ENCODE data around the gene TRIM31.

TRIM31 gene

DNA sequence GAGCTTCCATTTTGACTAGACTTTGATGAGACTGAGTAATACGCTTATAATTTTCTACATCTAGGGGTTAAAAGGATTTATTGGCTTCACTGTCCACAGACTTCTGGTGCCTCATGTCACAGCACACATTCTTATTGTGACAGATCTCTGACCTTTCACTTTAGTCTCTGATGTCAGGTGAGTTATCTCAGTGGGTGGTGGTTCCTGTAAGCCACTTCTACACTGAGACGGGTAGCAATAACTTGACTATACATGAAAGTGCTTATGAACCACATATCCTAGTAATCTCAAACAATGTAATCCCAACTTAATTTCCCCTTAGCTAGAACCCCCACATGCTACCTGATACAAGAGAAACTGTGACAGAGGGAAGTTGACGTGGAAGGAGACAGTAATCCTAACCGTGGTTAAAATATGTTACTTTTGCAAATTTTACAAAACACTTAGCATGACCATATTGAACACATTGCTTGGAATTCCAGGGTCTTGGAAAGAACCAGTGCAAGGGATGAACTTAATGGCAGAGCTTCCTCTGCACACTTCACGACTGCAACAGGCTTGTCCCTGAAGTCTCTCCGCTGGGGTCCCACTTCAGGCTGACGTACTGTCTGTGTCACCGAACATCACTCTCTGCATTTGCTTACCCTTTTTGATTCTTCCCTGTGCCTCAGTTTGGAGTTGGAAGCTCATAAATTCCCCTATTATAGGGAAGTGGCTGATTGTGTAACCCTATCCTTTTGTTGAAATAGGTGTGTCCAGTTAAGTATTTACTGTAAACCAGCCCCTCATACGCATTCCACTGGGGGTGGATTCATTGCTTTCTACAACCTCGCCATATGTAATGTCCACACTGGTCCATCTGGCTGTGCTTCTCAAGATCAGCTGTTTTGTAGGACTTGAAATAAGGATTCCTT, 16.6 kb upstream of the TRIM31 start:
- Histone ChIP-seq H2AK5ac (ENCODE audit: low read depth, low read length) (no peak overlapping the region), H3K4ac (ENCODE audit: low read length) (no peak overlapping the region), H3K4me3 (ENCODE audit: low read length in 2 of 2) (no peak overlapping the region), H3K36me3 (replicated peaks in 1 of 2; ENCODE audit: control insufficient read depth in 2 of 2, insufficient read depth in 2 of 2, low read length in 2 of 2) (no peaks in the 10 kb centered on the region), H3K23ac (ENCODE audit: low read depth, low read length, poor library complexity) (no peak overlapping the region), H3K14ac (ENCODE audit: low read length) (no peak overlapping the region), H2BK120ac (ENCODE audit: low read depth, low read length) (no peak overlapping the region), H3K4me2 (ENCODE audit: insufficient read depth, low read length, poor library complexity, severe bottlenecking) (no peak overlapping the region), H2BK15ac (ENCODE audit: low read length) (no peak overlapping the region), H3K27ac (replicated peaks; ENCODE audit: low read length) (no peak overlapping the region), H3K18ac (ENCODE audit: low read length) (no peak overlapping the region), H3K9ac (ENCODE audit: low read depth, low read length, poor library complexity) (no peak overlapping the region), H2BK12ac (ENCODE audit: low read length) (no peak overlapping the region), H3K27me3 (ENCODE audit: control insufficient read depth in 3 of 3, insufficient read depth in 3 of 3, low read depth in 1 of 3, low read length in 3 of 3) (peaks cover 8 to 67% (median 47%) of the 10 kb centered on the region in 3 experiments), H3K4me1 (ENCODE audit: control insufficient read depth in 2 of 2, insufficient read depth in 1 of 2, low read depth in 1 of 2, low read length in 2 of 2) (peaks cover 0 to 3% of the 10 kb centered on the region in 2 donors), H3K9me3 (replicated peaks in 1 of 2; ENCODE audit: control insufficient read depth in 2 of 2, insufficient read depth in 1 of 2, low read depth in 1 of 2, low read length in 2 of 2) (no peaks in the 10 kb centered on the region), H3K79me1 (ENCODE audit: low read depth, low read length) (no peaks in the 10 kb centered on the region), H2BK5ac (ENCODE audit: low read length) (no peak overlapping the region), H4K8ac (ENCODE audit: low read depth, low read length) (no peak overlapping the region), H2AFZ (ENCODE audit: low read length) (no peak overlapping the region), H4K91ac (ENCODE audit: low read depth, low read length, poor library complexity) (no peak overlapping the region)
- no peak for DNase-seq (ENCODE audit: low spot score)
- WGBS, 2 donors (ENCODE audit: extremely low coverage in 2 of 2, insufficient read length in 2 of 2, insufficient replicate concordance in 1 of 2) = no CpG with 5 or more reads among the region's 10 CpGs

DNA sequence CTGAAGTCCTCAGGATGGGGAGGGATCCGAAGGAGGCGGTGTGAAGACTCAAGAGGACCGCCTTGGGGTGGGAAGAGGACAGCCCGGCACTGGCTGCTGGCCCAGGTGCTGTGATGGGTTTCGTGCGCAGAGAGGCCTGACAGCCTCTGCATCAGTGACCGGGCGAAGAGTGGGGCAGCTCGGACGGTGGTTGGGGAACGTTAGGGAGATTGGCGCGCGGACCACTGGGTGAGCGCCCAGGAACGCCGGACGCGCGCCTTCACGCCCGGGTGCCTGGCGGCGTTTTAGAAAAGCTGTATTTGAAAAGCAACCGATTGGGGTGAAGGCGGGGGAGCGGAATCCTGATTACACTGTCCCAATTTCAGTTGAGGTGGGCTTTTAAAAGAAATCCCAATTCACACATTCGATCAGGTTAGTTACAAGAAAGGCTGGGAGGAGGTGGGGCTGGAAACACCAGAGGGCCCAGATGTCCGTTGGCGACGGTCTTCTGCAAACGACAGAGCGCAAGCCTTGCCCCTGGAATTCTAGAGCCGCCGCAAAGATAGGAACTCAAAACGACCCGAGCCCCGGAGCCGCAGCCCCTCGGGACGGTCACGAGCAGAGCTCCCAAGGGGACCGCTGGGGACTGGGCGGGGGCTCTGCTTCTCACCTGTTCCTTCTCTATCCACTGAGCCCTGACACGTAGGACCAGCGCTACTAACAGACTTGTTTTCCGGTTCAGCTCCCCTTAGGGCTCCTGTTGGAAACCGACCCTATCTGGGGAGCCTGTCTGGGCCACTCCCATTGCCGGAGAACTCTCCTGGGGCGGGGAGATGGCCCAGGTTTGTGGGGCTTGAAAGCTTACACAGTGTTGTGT, 14.6 kb upstream of the TRIM31 start:
- peaks cover 0 to 3% of the 10 kb centered on the region in 2 donors for H3K4me1 ChIP-seq (ENCODE audit: control insufficient read depth in 2 of 2, insufficient read depth in 1 of 2, low read depth in 1 of 2, low read length in 2 of 2)
- no peak overlapping the region for H3K18ac ChIP-seq (ENCODE audit: low read length)
- no peak overlapping the region for H2BK12ac ChIP-seq (ENCODE audit: low read length)
- no peaks in the 10 kb centered on the region for H3K79me1 ChIP-seq (ENCODE audit: low read depth, low read length)
- no peak overlapping the region for H4K8ac ChIP-seq (ENCODE audit: low read depth, low read length)
- H3K14ac ChIP-seq (ENCODE audit: low read length) = no peak overlapping the region
- no peak overlapping the region for H2AK5ac ChIP-seq (ENCODE audit: low read depth, low read length)
- no peak for DNase-seq (ENCODE audit: low spot score)
- H4K91ac ChIP-seq (ENCODE audit: low read depth, low read length, poor library complexity) = no peak overlapping the region
- H3K27me3 ChIP-seq (ENCODE audit: control insufficient read depth in 3 of 3, insufficient read depth in 3 of 3, low read depth in 1 of 3, low read length in 3 of 3) = peaks cover 8 to 75% (median 47%) of the 10 kb centered on the region in 3 experiments
- peak overlapping the region in 1 of 2 donors; percentile 33 for H3K4me3 ChIP-seq (ENCODE audit: low read length in 2 of 2)
- H3K27ac ChIP-seq (replicated peaks; ENCODE audit: low read length) = no peak overlapping the region
- H2BK120ac ChIP-seq (ENCODE audit: low read depth, low read length) = no peak overlapping the region
- no peak overlapping the region for H2BK15ac ChIP-seq (ENCODE audit: low read length)
- WGBS, 2 donors (ENCODE audit: extremely low coverage in 2 of 2, insufficient read length in 2 of 2, insufficient replicate concordance in 1 of 2) = no CpG with 5 or more reads among the region's 50 CpGs
- H3K23ac ChIP-seq (ENCODE audit: low read depth, low read length, poor library complexity) = no peak overlapping the region
- H3K4me2 ChIP-seq (ENCODE audit: insufficient read depth, low read length, poor library complexity, severe bottlenecking) = peak overlapping the region; percentile 57
- H3K36me3 ChIP-seq (replicated peaks in 1 of 2; ENCODE audit: control insufficient read depth in 2 of 2, insufficient read depth in 2 of 2, low read length in 2 of 2) = no peaks in the 10 kb centered on the region
- no peak overlapping the region for H3K4ac ChIP-seq (ENCODE audit: low read length)
- H2AFZ ChIP-seq (ENCODE audit: low read length) = peak overlapping the region; percentile 63
- no peaks in the 10 kb centered on the region for H3K9me3 ChIP-seq (replicated peaks in 1 of 2; ENCODE audit: control insufficient read depth in 2 of 2, insufficient read depth in 1 of 2, low read depth in 1 of 2, low read length in 2 of 2)
- no peak overlapping the region for H2BK5ac ChIP-seq (ENCODE audit: low read length)
- no peak overlapping the region for H3K9ac ChIP-seq (ENCODE audit: low read depth, low read length, poor library complexity)

DNA sequence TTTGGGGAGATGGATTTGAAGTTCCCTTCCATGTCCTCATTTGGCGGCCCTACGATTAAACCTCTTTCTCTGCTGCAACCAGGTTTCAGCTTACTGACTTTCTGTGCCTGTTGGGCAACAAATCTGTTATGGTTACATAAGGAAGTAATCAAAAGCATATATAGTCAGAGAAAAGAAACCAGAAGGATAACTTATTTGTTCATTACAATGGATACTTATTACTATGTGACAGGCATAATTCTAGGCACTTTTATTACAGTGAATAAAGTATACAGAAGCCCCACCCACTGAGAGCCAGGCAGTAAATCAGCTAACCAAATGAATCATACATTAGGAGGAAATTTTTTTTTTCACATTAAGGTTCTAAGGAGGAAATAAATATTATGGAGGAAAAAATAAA, 9.6 kb upstream of the TRIM31 start:
- no peak overlapping the region for H3K18ac ChIP-seq (ENCODE audit: low read length)
- H4K8ac ChIP-seq (ENCODE audit: low read depth, low read length) = no peak overlapping the region
- no peak overlapping the region for H3K14ac ChIP-seq (ENCODE audit: low read length)
- no peak overlapping the region for H4K91ac ChIP-seq (ENCODE audit: low read depth, low read length, poor library complexity)
- H3K4me1 ChIP-seq (ENCODE audit: control insufficient read depth in 2 of 2, insufficient read depth in 1 of 2, low read depth in 1 of 2, low read length in 2 of 2) = peaks cover 0 to 3% of the 10 kb centered on the region in 2 donors
- no peak overlapping the region for H2BK5ac ChIP-seq (ENCODE audit: low read length)
- no peaks in the 10 kb centered on the region for H3K9me3 ChIP-seq (replicated peaks in 1 of 2; ENCODE audit: control insufficient read depth in 2 of 2, insufficient read depth in 1 of 2, low read depth in 1 of 2, low read length in 2 of 2)
- no peak overlapping the region for H2BK15ac ChIP-seq (ENCODE audit: low read length)
- no peak overlapping the region for H3K4me3 ChIP-seq (ENCODE audit: low read length in 2 of 2)
- H2BK120ac ChIP-seq (ENCODE audit: low read depth, low read length) = no peak overlapping the region
- H2AFZ ChIP-seq (ENCODE audit: low read length) = no peak overlapping the region
- no peak overlapping the region for H3K27ac ChIP-seq (replicated peaks; ENCODE audit: low read length)
- H3K27me3 ChIP-seq (ENCODE audit: control insufficient read depth in 3 of 3, insufficient read depth in 3 of 3, low read depth in 1 of 3, low read length in 3 of 3) = peaks cover 2 to 62% (median 20%) of the 10 kb centered on the region in 3 experiments
- H2BK12ac ChIP-seq (ENCODE audit: low read length) = no peak overlapping the region
- no peak overlapping the region for H3K9ac ChIP-seq (ENCODE audit: low read depth, low read length, poor library complexity)
- no peak overlapping the region for H2AK5ac ChIP-seq (ENCODE audit: low read depth, low read length)
- H3K23ac ChIP-seq (ENCODE audit: low read depth, low read length, poor library complexity) = no peak overlapping the region
- H3K4ac ChIP-seq (ENCODE audit: low read length) = no peak overlapping the region
- no peaks in the 10 kb centered on the region for H3K79me1 ChIP-seq (ENCODE audit: low read depth, low read length)
- H3K36me3 ChIP-seq (replicated peaks in 1 of 2; ENCODE audit: control insufficient read depth in 2 of 2, insufficient read depth in 2 of 2, low read length in 2 of 2) = no peaks in the 10 kb centered on the region
- no CpG with 5 or more reads among the region's 2 CpGs for WGBS, 2 donors (ENCODE audit: extremely low coverage in 2 of 2, insufficient read length in 2 of 2, insufficient replicate concordance in 1 of 2)
- DNase-seq (ENCODE audit: low spot score) = no peak
- H3K4me2 ChIP-seq (ENCODE audit: insufficient read depth, low read length, poor library complexity, severe bottlenecking) = no peak overlapping the region
